ENCODE measurements around the gene DEAF1. TPM values are rescaled to one million over a fixed set of nuclear protein-coding genes. Genes with fewer than 3 reads are reported as not detected.

The DEAF1 gene
- total RNA-seq, 1 donor from 2014 or later: 35.8 TPM

GRCh38 chr11:722346-722811 is 27.4 kb upstream of the DEAF1 start:
- DNase-seq (ENCODE audit: low read depth): no peak

GRCh38 chr11:721741-722345 is 26.8 kb upstream of the DEAF1 start:
- no peak for DNase-seq (ENCODE audit: low read depth)

- DNase-seq (ENCODE audit: low read depth): no peak
These were observed 26.3 kb upstream of the DEAF1 start for GRCh38 chr11:721247-721740.

- no peak for DNase-seq (ENCODE audit: low read depth)
These were observed 25.7 kb upstream of the DEAF1 start for GRCh38 chr11:720642-721246.

GRCh38 chr11:720017-720641 is 25.1 kb upstream of the DEAF1 start:
- no peak for DNase-seq (ENCODE audit: low read depth)

- DNase-seq (ENCODE audit: low read depth): no peak
These were observed 24.4 kb upstream of the DEAF1 start for GRCh38 chr11:719214-720016.

GRCh38 chr11:714436-714835 is 19.4 kb upstream of the DEAF1 start:
- no peak for DNase-seq (ENCODE audit: low read depth)

GRCh38 chr11:709109-709997 is 14.3 kb upstream of the DEAF1 start:
- DNase-seq (ENCODE audit: low read depth): no peak

- no peak for DNase-seq (ENCODE audit: low read depth)
These were observed 13.5 kb upstream of the DEAF1 start for GRCh38 chr11:708511-708910.

- no peak for DNase-seq (ENCODE audit: low read depth)
These were observed 12.9 kb upstream of the DEAF1 start for GRCh38 chr11:707817-708420.

- peak; percentile 70 for DNase-seq (ENCODE audit: low read depth)
These were observed 12.2 kb upstream of the DEAF1 start for GRCh38 chr11:706957-707816.

- DNase-seq (ENCODE audit: low read depth): peak; percentile 66
These were observed 11.5 kb upstream of the DEAF1 start for GRCh38 chr11:706439-706956.

- no peak for DNase-seq (ENCODE audit: low read depth)
These were observed 10.8 kb upstream of the DEAF1 start, which contains the start of gene EPS8L2 for GRCh38 chr11:705646-706438. TSS of gene EPS8L2 (plus strand) at chr11:706231. CDS start at chr11:709408, 3,177 bp downstream.

GRCh38 chr11:704781-705645 is 10.0 kb upstream of the DEAF1 start:
- no peak for DNase-seq (ENCODE audit: low read depth)

GRCh38 chr11:704228-704674 is 9.2 kb upstream of the DEAF1 start:
- DNase-seq (ENCODE audit: low read depth): no peak

GRCh38 chr11:703506-703905 is 8.5 kb upstream of the DEAF1 start:
- DNase-seq (ENCODE audit: low read depth): no peak
